Measurements from ENCODE around the gene RRP1. TPM values are rescaled to one million over a fixed set of nuclear protein-coding genes. Genes with fewer than 3 reads are reported as not detected.

The RRP1 gene
- polyA plus RNA-seq, 6 donors from 2014 or later = 9.4 to 18.6 (median 10.9) TPM

DNA sequence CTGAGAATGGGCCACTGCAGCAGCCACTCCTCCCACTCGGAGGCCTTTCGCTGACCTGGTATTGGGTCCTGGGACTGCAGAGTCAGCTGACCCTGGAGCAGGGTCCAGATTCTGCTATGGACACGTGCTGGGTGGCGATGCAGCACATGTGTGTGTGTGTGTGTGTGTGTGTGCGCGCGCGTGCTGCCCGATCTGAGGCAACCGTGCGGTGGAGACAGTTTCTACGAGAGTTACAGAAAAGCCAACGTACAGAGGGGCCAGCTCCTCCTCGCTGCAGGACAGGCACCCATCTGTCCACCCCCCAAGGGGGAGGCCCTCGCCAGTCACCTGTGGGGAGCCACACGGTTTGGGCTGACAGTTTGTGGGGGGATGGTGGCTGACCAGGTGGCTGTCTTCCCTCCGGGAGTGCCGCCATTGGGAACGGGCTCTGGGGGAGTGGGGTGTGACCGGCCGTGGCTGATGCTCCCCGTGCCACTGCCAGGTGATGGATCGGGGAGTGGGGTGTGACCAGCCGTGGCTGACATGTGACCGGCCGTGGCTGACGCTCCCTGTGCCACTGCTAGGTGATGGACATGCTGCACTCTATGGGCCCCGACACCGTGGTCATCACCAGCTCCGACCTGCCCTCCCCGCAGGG is 37.3 kb upstream of the RRP1 start:
- no peak for DNase-seq
- Mint-ChIP-seq H3K27ac (peak overlapping the region in 1 of 6 donors; percentile 33), H3K9me3 (no peaks in the 10 kb centered on the region), H3K36me3 (peaks cover 0 to 5% of the 10 kb centered on the region in 2 donors), H3K4me3 (no peak overlapping the region), H3K4me1 (no peaks in the 10 kb centered on the region), H3K27me3 (no peaks in the 10 kb centered on the region)
- ATAC-seq (ENCODE audit: low read depth in 2 of 2) = no peak

DNA sequence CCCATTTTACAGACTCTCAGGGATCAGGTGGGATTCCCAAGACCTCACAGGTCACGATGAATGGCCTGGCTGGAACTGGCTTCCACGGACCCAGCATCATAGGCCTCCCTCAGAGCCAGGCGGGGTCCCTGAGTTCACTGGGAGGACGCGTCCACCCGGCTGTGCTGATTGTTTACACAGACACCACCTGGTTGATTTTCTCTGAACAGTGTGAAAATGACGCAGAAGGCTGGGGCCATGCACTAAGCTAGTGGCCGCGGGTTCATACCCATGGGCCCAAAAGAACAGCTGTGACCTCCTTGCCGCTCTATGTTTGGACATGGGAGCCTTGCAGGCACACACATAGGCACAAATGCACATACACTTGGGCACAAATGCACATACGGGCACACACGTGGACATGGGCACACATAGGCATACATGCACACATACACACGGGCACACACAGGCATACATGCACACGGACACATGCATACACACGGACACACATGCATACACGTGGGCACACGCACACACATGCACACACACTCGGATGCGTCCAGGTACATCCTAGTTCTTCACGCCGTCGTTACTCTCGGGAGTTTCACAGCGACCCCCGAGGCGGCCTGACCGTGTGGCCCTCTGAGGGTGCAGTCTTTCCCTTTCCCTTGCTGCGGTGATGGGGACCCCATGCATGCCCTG is 36.5 kb upstream of the RRP1 start:
- no peak for ATAC-seq (ENCODE audit: low read depth in 2 of 2)

DNA sequence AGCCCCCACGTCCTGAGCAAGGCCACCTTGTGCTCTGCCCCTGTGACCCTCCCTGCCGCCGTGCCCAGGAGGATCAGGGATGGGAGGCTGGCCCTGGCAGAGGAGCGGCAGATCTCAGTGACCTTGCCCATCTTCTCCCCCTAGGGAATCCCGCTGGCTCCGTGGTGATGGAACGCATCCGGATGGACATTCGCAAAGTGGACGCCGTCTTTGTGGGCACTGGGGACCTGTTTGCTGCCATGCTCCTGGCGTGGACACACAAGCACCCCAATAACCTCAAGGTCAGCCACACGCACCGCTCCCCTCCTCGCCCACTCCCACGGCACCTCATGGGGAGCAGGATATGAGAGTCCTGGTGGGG is 36.0 kb upstream of the RRP1 start:
- Mint-ChIP-seq H3K4me3 (no peak overlapping the region), H3K36me3 (peaks cover 0 to 5% of the 10 kb centered on the region in 2 donors), H3K27me3 (no peaks in the 10 kb centered on the region), H3K9me3 (no peaks in the 10 kb centered on the region), H3K4me1 (peaks cover 0 to 3% (median 0%) of the 10 kb centered on the region in 3 donors), H3K27ac (no peak overlapping the region)
- ATAC-seq (ENCODE audit: low read depth in 2 of 2) = no peak
- no peak for DNase-seq

More for the DNA sequence above, 36.5 kb upstream of the RRP1 start:
- no peaks in the 10 kb centered on the region for H3K9me3 Mint-ChIP-seq
- H3K36me3 Mint-ChIP-seq = peaks cover 0 to 5% of the 10 kb centered on the region in 2 donors
- peak overlapping the region in 1 of 6 donors; percentile 54 for H3K27ac Mint-ChIP-seq
- no peak for DNase-seq
- H3K4me3 Mint-ChIP-seq = no peak overlapping the region
- no peaks in the 10 kb centered on the region for H3K27me3 Mint-ChIP-seq
- peaks cover 0 to 3% (median 0%) of the 10 kb centered on the region in 3 donors for H3K4me1 Mint-ChIP-seq

DNA sequence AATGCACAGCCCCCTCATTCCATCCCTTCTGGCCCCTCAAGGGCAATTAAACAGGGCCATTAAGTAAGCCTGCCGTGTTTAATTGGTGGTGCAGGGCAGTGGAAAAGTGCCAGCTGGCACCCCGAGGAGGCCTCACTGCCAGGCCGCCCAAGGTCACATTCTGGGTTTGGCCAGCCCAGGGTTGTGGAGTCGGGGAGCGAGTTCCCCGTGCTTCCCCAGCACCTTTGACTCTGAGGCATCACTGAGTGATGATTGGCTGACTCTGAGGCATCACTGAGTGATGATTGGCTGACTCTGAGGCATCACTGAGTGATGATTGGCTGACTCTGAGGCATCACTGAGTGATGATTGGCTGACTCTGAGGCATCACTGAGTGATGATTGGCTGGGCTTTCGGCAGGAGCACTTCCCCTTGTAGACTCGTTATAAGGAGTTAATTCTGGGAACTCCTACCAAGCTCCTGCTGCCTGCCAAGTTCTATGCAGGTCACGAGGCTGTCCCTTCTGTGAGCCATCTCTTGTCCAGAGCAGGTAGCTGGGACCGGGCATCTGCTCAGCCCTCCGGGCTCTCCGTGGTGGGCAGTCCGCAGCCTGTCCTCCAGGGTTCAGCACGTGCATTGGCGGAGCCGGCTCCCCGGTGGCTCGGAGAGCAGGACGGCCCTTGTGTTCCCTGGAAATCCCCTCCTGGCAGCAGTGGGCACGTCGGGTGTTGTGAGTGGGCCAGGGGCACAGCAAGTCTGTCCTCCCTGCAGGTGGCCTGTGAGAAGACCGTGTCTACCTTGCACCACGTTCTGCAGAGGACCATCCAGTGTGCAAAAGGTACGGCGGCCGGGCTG is 34.2 kb upstream of the RRP1 start:
- H3K27ac Mint-ChIP-seq = no peak overlapping the region
- no peak overlapping the region for H3K4me3 Mint-ChIP-seq
- peaks cover 0 to 5% of the 10 kb centered on the region in 2 donors for H3K36me3 Mint-ChIP-seq
- no peaks in the 10 kb centered on the region for H3K9me3 Mint-ChIP-seq
- ATAC-seq (ENCODE audit: low read depth in 2 of 2) (no peak), DNase-seq (no peak)
- H3K27me3 Mint-ChIP-seq = no peaks in the 10 kb centered on the region
- H3K4me1 Mint-ChIP-seq = peaks cover 0 to 3% (median 0%) of the 10 kb centered on the region in 3 donors

DNA sequence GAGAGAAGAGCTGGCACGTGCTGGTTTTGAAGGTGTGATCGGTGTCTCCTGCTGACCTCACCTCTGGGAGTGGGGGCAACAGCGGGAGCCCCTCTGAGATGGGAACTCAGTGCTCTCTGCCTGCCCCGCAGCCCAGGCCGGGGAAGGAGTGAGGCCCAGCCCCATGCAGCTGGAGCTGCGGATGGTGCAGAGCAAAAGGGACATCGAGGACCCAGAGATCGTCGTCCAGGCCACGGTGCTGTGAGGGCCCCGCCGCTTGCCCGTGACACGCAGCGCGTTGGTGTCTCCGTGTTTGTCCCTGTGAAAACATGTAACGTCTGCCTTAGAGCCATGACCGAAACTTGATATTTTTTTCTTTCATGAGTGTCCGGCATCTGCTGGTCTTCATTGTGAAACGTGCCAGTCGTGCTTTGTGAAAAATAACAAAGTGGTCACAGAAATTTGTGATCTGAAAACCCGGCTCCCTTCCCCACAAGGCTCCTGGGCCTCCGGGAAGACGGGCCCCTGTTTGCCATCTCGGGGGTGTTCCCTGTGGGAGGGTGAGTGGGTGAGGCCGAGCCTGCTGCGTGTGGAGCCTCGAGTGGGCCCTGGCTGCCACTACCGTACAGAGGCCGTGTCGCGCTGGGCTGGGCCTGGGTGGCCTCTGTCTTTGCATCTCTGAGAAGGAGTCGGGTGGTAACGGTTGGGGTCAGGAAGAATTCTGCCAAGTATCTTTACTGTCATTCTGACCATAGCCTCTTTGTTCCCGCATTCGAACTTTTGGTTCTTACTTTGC is 33.4 kb upstream of the RRP1 start:
- H3K9me3 Mint-ChIP-seq = no peaks in the 10 kb centered on the region
- ATAC-seq (ENCODE audit: low read depth in 2 of 2) (no peak), DNase-seq (no peak)
- no peaks in the 10 kb centered on the region for H3K27me3 Mint-ChIP-seq
- H3K36me3 Mint-ChIP-seq = peaks cover 0 to 5% of the 10 kb centered on the region in 2 donors
- H3K27ac Mint-ChIP-seq = no peak overlapping the region
- H3K4me1 Mint-ChIP-seq = peaks cover 0 to 3% (median 0%) of the 10 kb centered on the region in 3 donors
- no peak overlapping the region for H3K4me3 Mint-ChIP-seq

DNA sequence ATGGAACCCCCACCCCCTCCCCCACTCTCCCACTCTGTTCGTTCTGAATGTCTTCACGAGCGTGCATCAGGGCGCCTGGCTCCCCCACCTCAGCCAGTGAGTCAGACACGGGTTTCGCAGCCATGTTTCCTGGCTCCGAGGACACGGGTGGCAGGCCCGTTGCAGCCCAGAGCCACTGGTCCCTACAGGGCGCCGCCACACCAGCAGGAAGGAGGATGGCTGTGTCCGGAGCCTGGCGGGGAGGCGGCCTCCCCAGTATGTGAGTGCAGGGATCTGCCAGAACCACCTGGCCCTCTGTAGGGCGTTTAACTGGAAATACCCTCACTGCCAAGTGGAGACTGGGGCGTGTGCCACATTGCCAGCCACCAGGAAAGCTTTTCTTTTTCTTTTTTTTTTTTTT is 31.8 kb upstream of the RRP1 start:
- Mint-ChIP-seq H3K36me3 (peaks cover 0 to 5% of the 10 kb centered on the region in 2 donors), H3K9me3 (no peaks in the 10 kb centered on the region), H3K27ac (no peak overlapping the region)

DNA sequence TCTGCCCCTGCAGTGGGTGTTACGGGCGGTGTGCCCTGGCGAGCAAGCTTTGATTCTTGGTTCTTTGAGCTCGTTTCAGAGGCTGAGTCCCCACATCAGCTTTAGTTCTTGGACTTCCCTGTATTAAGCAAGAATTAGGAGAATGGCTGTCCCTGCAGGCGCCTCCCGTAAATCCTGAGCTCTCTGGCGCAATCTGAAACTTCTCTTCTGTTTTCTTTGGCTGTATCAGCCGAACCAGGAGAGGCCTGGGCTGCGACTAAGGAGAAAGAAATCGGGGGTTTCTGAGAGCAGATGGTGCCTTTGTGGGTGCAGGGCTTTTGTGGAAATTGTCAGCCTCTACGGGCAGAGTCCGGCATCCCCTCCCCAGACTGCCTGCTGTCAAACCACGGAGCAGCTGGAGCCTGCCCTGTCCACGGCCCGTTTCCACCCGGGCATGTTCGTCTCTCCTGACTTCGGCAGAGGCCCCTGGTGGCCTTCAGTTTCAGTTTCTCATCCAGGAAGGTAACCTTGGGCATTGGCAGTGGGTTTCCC is 31.2 kb upstream of the RRP1 start:
- Mint-ChIP-seq H3K9me3 (no peaks in the 10 kb centered on the region), H3K27ac (no peak overlapping the region), H3K27me3 (no peaks in the 10 kb centered on the region), H3K36me3 (peaks cover 0 to 5% of the 10 kb centered on the region in 2 donors), H3K4me1 (peaks cover 0 to 3% (median 0%) of the 10 kb centered on the region in 3 donors), H3K4me3 (no peak overlapping the region)
- ATAC-seq (ENCODE audit: low read depth in 2 of 2) (no peak), DNase-seq (no peak)

More for the DNA sequence above, 31.8 kb upstream of the RRP1 start:
- H3K27me3 Mint-ChIP-seq = no peaks in the 10 kb centered on the region
- H3K4me3 Mint-ChIP-seq = no peak overlapping the region
- H3K4me1 Mint-ChIP-seq = peaks cover 0 to 3% (median 0%) of the 10 kb centered on the region in 3 donors
- ATAC-seq (ENCODE audit: low read depth in 2 of 2) (no peak), DNase-seq (no peak)

DNA sequence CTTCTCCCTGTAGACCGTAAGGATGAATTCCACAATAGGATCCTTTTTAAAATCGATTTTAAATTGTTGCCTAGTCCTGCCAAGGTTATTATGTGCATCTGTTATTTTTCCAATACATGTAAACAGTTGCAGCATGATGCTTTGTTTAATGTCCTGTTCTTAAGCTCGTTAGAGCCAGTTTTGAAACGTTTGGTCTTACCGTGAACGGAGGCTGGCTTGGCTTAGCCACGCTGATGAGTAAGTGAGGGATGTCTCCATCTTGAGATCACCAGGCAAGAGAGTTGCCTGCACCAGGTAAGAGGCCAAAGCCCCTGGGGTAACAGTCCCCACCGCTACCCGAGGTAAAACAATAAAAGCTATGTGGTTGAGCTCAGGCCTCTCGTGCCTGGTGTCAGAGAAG is 30.6 kb upstream of the RRP1 start:
- peak overlapping the region in 1 of 6 donors; percentile 18 for H3K27ac Mint-ChIP-seq
- DNase-seq = no peak

DNA sequence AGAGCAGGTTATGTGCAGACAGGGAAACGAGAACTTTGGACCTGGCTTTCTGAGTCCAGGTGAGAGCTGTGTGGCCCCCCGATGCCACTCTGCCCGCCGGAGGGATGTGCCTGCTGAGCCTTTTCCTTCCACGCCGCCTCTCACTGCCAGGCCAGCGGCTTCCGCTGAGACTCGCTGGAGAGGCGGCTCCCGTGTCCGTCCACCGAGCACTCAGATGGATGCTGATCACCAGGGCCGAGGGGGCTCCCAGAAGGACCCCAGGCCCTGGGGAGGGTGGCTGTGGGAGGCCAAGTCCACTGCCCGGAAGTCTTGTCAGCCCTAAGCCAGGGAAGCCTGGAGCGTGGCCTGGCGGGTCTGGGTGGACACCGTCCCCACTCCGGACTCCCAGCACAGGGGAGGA is 29.7 kb upstream of the RRP1 start:
- no peaks in the 10 kb centered on the region for H3K27me3 Mint-ChIP-seq
- no peaks in the 10 kb centered on the region for H3K9me3 Mint-ChIP-seq
- peaks cover 0 to 3% (median 0%) of the 10 kb centered on the region in 3 donors for H3K4me1 Mint-ChIP-seq
- no peak overlapping the region for H3K4me3 Mint-ChIP-seq
- peak overlapping the region in 2 of 6 donors; percentile 18 to 42 for H3K27ac Mint-ChIP-seq
- no peak for DNase-seq
- H3K36me3 Mint-ChIP-seq = no peaks in the 10 kb centered on the region
- no peak for ATAC-seq (ENCODE audit: low read depth in 2 of 2)

More for the DNA sequence above, 30.6 kb upstream of the RRP1 start:
- no peak for ATAC-seq (ENCODE audit: low read depth in 2 of 2)
- Mint-ChIP-seq H3K4me1 (peaks cover 0 to 3% (median 0%) of the 10 kb centered on the region in 3 donors), H3K9me3 (no peaks in the 10 kb centered on the region), H3K36me3 (peaks cover 0 to 3% of the 10 kb centered on the region in 2 donors), H3K27me3 (no peaks in the 10 kb centered on the region), H3K4me3 (no peak overlapping the region)

DNA sequence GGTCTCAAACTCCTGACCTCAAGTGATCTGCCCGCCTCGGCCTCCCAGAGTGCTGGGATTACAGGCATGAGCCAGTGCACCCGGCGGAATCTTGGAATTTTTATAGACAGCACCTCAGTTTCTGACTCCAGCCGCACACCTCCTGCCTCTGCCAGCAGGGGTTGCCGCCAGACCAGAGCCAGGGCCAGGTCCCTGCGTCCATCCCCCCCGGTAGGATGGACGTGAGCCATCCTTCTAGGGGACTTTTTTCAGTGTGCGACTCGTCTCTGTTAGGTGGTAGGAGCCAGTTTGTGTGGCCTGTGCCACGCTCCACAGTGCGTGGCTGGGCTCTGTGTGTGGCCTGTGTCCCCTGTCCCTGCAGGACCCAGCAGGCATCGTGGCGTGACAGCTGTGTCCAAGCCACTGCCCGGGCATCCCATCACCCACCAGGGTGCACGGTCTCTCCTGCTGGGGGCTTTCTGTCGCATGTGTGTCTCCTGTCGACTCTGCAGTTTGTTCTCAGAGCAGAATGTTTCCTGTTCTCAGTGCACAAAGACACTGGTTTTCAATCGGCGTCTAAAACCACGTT is 28.9 kb upstream of the RRP1 start:
- no peaks in the 10 kb centered on the region for H3K27me3 Mint-ChIP-seq
- H3K9me3 Mint-ChIP-seq = no peaks in the 10 kb centered on the region
- no peak overlapping the region for H3K4me3 Mint-ChIP-seq
- peaks cover 0 to 3% (median 0%) of the 10 kb centered on the region in 3 donors for H3K4me1 Mint-ChIP-seq
- ATAC-seq (ENCODE audit: low read depth in 2 of 2) (no peak), DNase-seq (no peak)
- H3K27ac Mint-ChIP-seq = no peak overlapping the region
- H3K36me3 Mint-ChIP-seq = no peaks in the 10 kb centered on the region

DNA sequence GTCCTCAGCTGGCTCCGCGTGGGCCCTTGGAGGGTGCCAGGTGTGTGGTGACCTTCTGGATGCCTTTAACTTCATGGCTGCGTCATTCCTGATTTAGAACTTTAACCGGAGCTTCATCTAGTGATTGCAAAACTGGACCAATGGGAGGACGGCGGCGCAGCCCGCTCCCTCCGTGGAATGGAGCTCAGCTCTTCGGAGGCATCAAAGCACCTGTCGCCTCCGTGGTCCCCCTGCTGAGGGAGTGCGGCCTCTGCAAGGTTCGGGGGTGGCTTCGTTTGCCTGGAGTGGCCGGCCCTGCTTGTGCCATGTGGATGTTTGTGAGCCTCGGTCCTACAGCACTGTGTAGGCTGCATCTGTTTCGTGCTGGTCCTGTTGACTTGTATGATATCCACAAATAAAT is 27.5 kb upstream of the RRP1 start:
- H3K27me3 Mint-ChIP-seq = no peaks in the 10 kb centered on the region
- ATAC-seq (ENCODE audit: low read depth in 2 of 2) (no peak), DNase-seq (no peak)
- H3K4me1 Mint-ChIP-seq = peaks cover 0 to 3% (median 0%) of the 10 kb centered on the region in 3 donors
- no peak overlapping the region for H3K27ac Mint-ChIP-seq
- no peaks in the 10 kb centered on the region for H3K36me3 Mint-ChIP-seq
- H3K9me3 Mint-ChIP-seq = no peaks in the 10 kb centered on the region
- H3K4me3 Mint-ChIP-seq = no peak overlapping the region

DNA sequence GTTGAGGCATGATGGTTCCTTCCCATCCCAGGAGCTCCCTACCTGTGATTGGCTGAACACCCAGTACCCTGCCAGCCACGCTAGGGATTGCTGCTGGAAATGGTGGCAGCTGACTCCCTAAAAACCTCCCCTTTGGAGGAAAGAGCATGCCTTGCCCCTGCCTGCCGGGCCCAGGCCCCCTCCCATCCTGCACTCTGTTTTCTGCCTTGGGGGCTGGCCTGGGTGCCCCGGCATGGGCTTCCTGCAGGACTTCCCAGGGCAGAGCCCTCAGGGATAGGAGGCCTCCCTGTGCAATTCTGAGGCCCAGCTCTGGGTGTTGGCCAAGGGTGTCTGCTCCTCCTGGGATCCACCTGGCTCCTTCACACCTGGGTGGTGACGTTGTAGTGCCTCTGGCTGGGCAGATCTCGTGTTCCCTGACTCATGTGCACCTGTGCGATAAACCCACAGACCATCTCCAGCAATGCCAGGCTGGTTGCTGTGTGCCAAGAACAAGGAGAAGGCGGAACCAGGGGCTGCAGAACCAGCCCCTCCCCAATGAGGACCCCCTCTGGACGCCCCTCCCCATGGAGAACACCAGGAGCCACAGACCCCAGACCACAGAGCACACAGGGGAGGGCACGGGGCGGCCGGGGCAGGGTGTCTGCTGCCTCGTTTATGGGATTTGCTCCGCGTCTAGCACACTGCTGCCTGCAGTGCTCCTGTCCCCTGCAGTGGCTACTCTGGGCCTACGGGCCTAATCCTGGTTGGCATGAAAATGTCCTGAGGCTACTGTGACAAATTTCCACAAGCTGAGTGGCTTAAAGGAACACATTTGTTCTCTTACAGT is 26.9 kb upstream of the RRP1 start:
- no peak for DNase-seq
- H3K9me3 Mint-ChIP-seq = no peaks in the 10 kb centered on the region
- H3K4me3 Mint-ChIP-seq = peak overlapping the region in 1 of 8 donors; percentile 52
- no peaks in the 10 kb centered on the region for H3K27me3 Mint-ChIP-seq
- H3K4me1 Mint-ChIP-seq = peaks cover 0 to 2% (median 0%) of the 10 kb centered on the region in 3 donors
- H3K36me3 Mint-ChIP-seq = no peaks in the 10 kb centered on the region
- ATAC-seq (ENCODE audit: low read depth in 2 of 2) = no peak
- peak overlapping the region in 1 of 6 donors; percentile 38 for H3K27ac Mint-ChIP-seq
